Endothelial cell of umbilical vein (primary cell): ENCODE data around the gene S100A3. TPM values are rescaled to one million over a fixed set of nuclear protein-coding genes. Genes with fewer than 3 reads are reported as not detected.

Source experiments
- BruUV-seq: library from RNA; stranded (reverse); fragments of 400-500 nt; replicated peaks from 2 replicates; lab custom pipeline; 2021; lab: Mats Ljungman, UMichigan
- CTCF ChIA-PET: fragments of 300-600, 350-600 bp; sonication (Branson Sonifier 250); formaldehyde crosslinking; loops from one replicate; lab custom pipeline; 2021; ENCODE audit warnings: antibody characterized with exemption, inconsistent platforms; lab: Charles Lee
- POLR2A ChIA-PET: fragments of 300-600, 350-600 bp; sonication (Branson Sonifier 250); formaldehyde crosslinking; loops from one replicate; lab custom pipeline; 2021; ENCODE audit warnings: antibody characterized with exemption, inconsistent platforms; lab: Charles Lee
- DNase-seq: peaks from one replicate; pipeline ENCODE4 v3.0.0-alpha.2; 2011; ENCODE audit warnings: low read depth, low spot score
- FAIRE-seq: peaks from 2 replicates; lab custom pipeline; 2011; peaks lifted over from hg19 to GRCh38; lab: Jason Lieb, UNC
- H2AFZ ChIP-seq: 2 replicates; pipeline ENCODE4 v1.6.0; 2012; ENCODE audit warnings: low read depth, low read length, control low read depth, inconsistent platforms
- H3K27ac ChIP-seq: 2 replicates; pipeline ENCODE4 v1.5.1; 2011; ENCODE audit warnings: low read depth, mild to moderate bottlenecking, control low read depth, low read length, moderate library complexity; ENCODE audit not compliant: insufficient read depth
- H3K27me3 ChIP-seq, 2 experiments: 2 replicates each; pipeline versions ENCODE4 v1.6.0 to v1.6.1; 2011; ENCODE audit warnings: low read length in 2 of 2, mixed read lengths in 1 of 2; ENCODE audit not compliant: control insufficient read depth in 2 of 2, insufficient read depth in 2 of 2
- H3K36me3 ChIP-seq, 2 experiments: 2 replicates in 1 of 2; 3 replicates in 1 of 2; pipeline ENCODE4 v1.5.1; 2011; ENCODE audit warnings: low read length in 2 of 2, mild to moderate bottlenecking in 1 of 2, moderate library complexity in 1 of 2; ENCODE audit not compliant: control insufficient read depth in 2 of 2, insufficient read depth in 2 of 2; ENCODE audit errors: extremely low read depth in 1 of 2
- H3K4me1 ChIP-seq: 3 replicates; pipeline ENCODE4 v1.5.1; 2011; ENCODE audit warnings: mild to moderate bottlenecking, low read length; ENCODE audit not compliant: control insufficient read depth, insufficient read depth; ENCODE audit errors: extremely low read depth
- H3K4me2 ChIP-seq: 2 replicates; pipeline ENCODE4 v1.6.1; 2011; ENCODE audit warnings: low read length, control low read depth, mixed read lengths; ENCODE audit not compliant: insufficient read depth
- H3K4me3 ChIP-seq, 3 experiments: fragments of 200-600 bp in 1 of 3; sonication (generic), shearing (Covaris generic) in 1 of 3; replicated peaks in 1 of 3; 2 replicates each; pipeline ENCODE4 v1.5.1; 2011 to 2016; ENCODE audit warnings: control low read depth in 3 of 3, low read length in 3 of 3, mild to moderate bottlenecking in 2 of 3, inconsistent platforms in 1 of 3, low read depth in 1 of 3, moderate library complexity in 1 of 3; ENCODE audit not compliant: insufficient read depth in 1 of 3
- H3K79me2 ChIP-seq: 2 replicates; pipeline ENCODE4 v1.6.0; 2012; ENCODE audit warnings: low read length, inconsistent platforms; ENCODE audit not compliant: control insufficient read depth, insufficient read depth
- H3K9ac ChIP-seq: replicated peaks from 2 replicates; pipeline ENCODE3; 2011; ENCODE audit warnings: low read length, control low read depth; ENCODE audit not compliant: insufficient read depth; ENCODE audit errors: extremely low read depth
- H3K9me1 ChIP-seq: replicated peaks from 3 replicates; pipeline ENCODE4 v1.6.0; 2011; ENCODE audit warnings: mild to moderate bottlenecking, low read length; ENCODE audit not compliant: control insufficient read depth, insufficient read depth; ENCODE audit errors: extremely low read depth
- H3K9me3 ChIP-seq: replicated peaks from 2 replicates; pipeline ENCODE4 v1.5.1; 2012; ENCODE audit warnings: low read length, inconsistent platforms; ENCODE audit not compliant: control insufficient read depth, insufficient read depth
- H4K20me1 ChIP-seq: replicated peaks from 2 replicates; pipeline ENCODE3; 2011; ENCODE audit warnings: mild to moderate bottlenecking, low read length; ENCODE audit not compliant: control insufficient read depth, insufficient read depth; ENCODE audit errors: extremely low read depth
- CTCF ChIP-seq, 2 donors: IDR thresholded peaks; 1 replicate in 1 of 2; 2 replicates in 1 of 2; pipeline ENCODE4 v1.5.1; 2011; ENCODE audit warnings: low read length in 2 of 2, mild to moderate bottlenecking in 2 of 2, moderate library complexity in 2 of 2, control low read depth in 1 of 2, inconsistent platforms in 1 of 2, low read depth in 1 of 2; ENCODE audit not compliant: insufficient read depth in 1 of 2; ENCODE audit errors: extremely low read depth in 1 of 2
- EZH2 ChIP-seq: IDR thresholded peaks from 2 replicates; pipeline ENCODE4 v1.6.1; 2012; ENCODE audit warnings: borderline replicate concordance, low read depth, mild to moderate bottlenecking, moderate library complexity, low read length, inconsistent platforms; ENCODE audit not compliant: severe bottlenecking
- FOS ChIP-seq: IDR thresholded peaks from 2 replicates; pipeline ENCODE4 v1.6.1; 2011; ENCODE audit warnings: mild to moderate bottlenecking, low read length, moderate library complexity, borderline replicate concordance; ENCODE audit not compliant: insufficient read depth
- GATA2 ChIP-seq: IDR thresholded peaks from 2 replicates; pipeline ENCODE4 v1.7.0; 2011; ENCODE audit warnings: low read depth, mild to moderate bottlenecking, moderate library complexity, mixed read lengths, low read length; ENCODE audit not compliant: insufficient read length, insufficient read depth
- JUN ChIP-seq: IDR thresholded peaks from 2 replicates; pipeline ENCODE4 v1.6.1; 2011; ENCODE audit warnings: borderline replicate concordance, low read depth; ENCODE audit not compliant: insufficient read length, insufficient read depth
- MAX ChIP-seq: IDR thresholded peaks from 2 replicates; pipeline ENCODE4 v1.6.1; 2011; ENCODE audit not compliant: insufficient read depth, insufficient read length
- MYC ChIP-seq: IDR thresholded peaks from one replicate; pipeline ENCODE4 v1.6.1; 2011; ENCODE audit warnings: mild to moderate bottlenecking, low read depth, low read length
- POLR2A ChIP-seq: IDR thresholded peaks from 2 replicates; pipeline ENCODE4 v1.6.1; 2012; ENCODE audit warnings: low read depth, mild to moderate bottlenecking, control low read depth, low read length
- POLR2AphosphoS5 ChIP-seq: IDR thresholded peaks from 2 replicates; pipeline ENCODE4 v1.6.1; 2012; ENCODE audit warnings: low read depth, mild to moderate bottlenecking, control low read depth, low read length, moderate library complexity; ENCODE audit not compliant: insufficient read depth
- dilution Hi-C: fragments of 300-500 bp; cut with MboI; formaldehyde crosslinking; loops from one replicate; pipeline ENCODE4 v1.15.0; 2019; ENCODE audit warnings: low sequenced_read_pairs; ENCODE audit not compliant: extremely low pct_ligation_motif_present
- intact Hi-C: fragments of 100-400 bp; cut with micrococcal nuclease; formaldehyde crosslinking; loops from one replicate; pipeline ENCODE4 v1.10.0; 2022
- polyA plus RNA-seq, 4 experiments: library from polyadenylated mRNA; depleted of rRNA in 3 of 4; stranded (reverse) in 3 of 4; unstranded in 1 of 4; fragments of >200 nt; gene quantifications; 2 replicates each; pipeline versions ENCODE4 v1.2.1 to v1.2.3, GENCODE V29; 2011 to 2012; ENCODE audit warnings: missing spikeins in 1 of 4
- total RNA-seq: library from RNA; stranded (reverse); gene quantifications from 2 replicates; pipeline ENCODE4 v1.2.3, GENCODE V29; 2021

Gene S100A3
- total and polyA plus RNA-seq, 2 donors (not counting 3 experiments of a cell fraction or from before 2014, with no cell fraction given), result 0.42 to 1.3 TPM

GRCh38 chr1:153546371-153546770 lies 2.7 kb downstream of the S100A3 start:
- BruUV-seq, result no TSS peak

More at GRCh38 chr1:153546371-153546770, 2.7 kb downstream of the S100A3 start:
- ChIA-PET CTCF (interaction anchor here (1.1 to 2.5 kb wide), 2 partner anchors 13 to 22 kb away, joined by 6 to 8 read pairs; no protein-coding TSS in a partner anchor), POLR2A (interaction anchor here (1.9 kb wide), 1 partner anchor 11 kb away, joined by 6 read pairs; the partner anchor contains the start of gene S100A6)
- Histone ChIP-seq H3K4me1 (peaks cover 21% of the 10 kb centered on the region), H3K9me3 (no peaks in the 10 kb centered on the region), H3K27me3 (no peaks in the 10 kb centered on the region), H3K4me3 (no peak overlapping the region), H2AFZ (no peak overlapping the region), H3K79me2 (no peaks in the 10 kb centered on the region), H3K36me3 (no peaks in the 10 kb centered on the region), H3K9ac (no peak overlapping the region), H3K27ac (no peak overlapping the region), H3K9me1 (no peaks in the 10 kb centered on the region), H3K4me2 (no peak overlapping the region), H4K20me1 (no peaks in the 10 kb centered on the region)
- no peak for DNase-seq
- intact Hi-C loops (no loop called here), dilution Hi-C loops (no loop called here)
- FAIRE-seq, result no peak
- TF ChIP-seq POLR2A (no peak), CTCF (IDR thresholded peaks at IDR 0.05; ENCODE audit: extremely low read depth in 1 of 2, insufficient read depth in 1 of 2, low read depth in 1 of 2, low read length in 2 of 2) (no peak), MAX (no peak), GATA2 (no peak), POLR2AphosphoS5 (no peak), FOS (no peak), JUN (no peak), EZH2 (no peak), MYC (no peak)
